Measurements from ENCODE around the gene SHLD1. TPM values are rescaled to one million over a fixed set of nuclear protein-coding genes. Genes with fewer than 3 reads are reported as not detected.

The SHLD1 gene
- total and polyA plus RNA-seq, 12 donors: 3.2 to 8.5 (median 4.8) TPM

DNA sequence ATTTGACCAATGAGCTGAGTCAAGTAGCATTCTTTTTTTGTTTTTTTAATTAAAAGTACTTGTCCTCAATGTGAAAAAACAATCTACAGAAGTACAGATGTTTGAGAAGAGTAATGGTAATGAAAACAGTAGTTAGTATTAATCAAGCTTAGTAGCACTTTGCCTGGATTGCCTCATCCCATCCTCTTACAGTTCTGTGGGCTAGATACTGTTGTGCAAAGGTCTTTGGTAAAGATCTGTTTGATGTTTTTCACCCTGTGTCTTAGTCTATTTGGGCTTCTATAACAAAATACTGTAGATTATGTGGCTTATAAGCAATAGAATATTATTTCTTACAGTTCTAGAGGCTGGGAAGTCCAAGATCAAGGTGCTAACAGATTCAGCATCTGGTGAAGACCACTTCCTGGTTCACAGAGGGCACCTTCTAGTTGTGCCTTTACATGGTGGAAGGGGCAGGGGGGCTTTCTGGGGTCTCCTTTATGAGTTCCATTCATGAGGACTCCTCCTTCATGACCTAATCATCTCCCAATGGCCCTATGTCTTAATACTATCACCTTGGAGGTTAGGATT, 84.3 kb downstream of the SHLD1 start:
- peaks cover 0 to 5% (median 0%) of the 10 kb centered on the region in 11 donors for H3K9me3 ChIP-seq
- TF ChIP-seq, protein P1, sequence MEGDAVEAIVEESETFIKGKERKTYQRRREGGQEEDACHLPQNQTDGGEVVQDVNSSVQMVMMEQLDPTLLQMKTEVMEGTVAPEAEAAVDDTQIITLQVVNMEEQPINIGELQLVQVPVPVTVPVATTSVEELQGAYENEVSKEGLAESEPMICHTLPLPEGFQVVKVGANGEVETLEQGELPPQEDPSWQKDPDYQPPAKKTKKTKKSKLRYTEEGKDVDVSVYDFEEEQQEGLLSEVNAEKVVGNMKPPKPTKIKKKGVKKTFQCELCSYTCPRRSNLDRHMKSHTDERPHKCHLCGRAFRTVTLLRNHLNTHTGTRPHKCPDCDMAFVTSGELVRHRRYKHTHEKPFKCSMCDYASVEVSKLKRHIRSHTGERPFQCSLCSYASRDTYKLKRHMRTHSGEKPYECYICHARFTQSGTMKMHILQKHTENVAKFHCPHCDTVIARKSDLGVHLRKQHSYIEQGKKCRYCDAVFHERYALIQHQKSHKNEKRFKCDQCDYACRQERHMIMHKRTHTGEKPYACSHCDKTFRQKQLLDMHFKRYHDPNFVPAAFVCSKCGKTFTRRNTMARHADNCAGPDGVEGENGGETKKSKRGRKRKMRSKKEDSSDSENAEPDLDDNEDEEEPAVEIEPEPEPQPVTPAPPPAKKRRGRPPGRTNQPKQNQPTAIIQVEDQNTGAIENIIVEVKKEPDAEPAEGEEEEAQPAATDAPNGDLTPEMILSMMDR (IDR thresholded peaks at IDR 0.05): no peak
- no peak for DNase-seq
- intact Hi-C loops (cut with DNase I): loop anchor here in 1 of 10 donors (10.0 kb wide), 1 partner anchor 50 kb away; no protein-coding TSS in a partner anchor
- H3K4me1 ChIP-seq: peaks cover 10 to 45% (median 18%) of the 10 kb centered on the region in 9 donors
- H3K27me3 ChIP-seq: no peaks in the 10 kb centered on the region
- no peak overlapping the region for H3K4me3 ChIP-seq
- H3K36me3 ChIP-seq: no peaks in the 10 kb centered on the region
- peak overlapping the region in 8 of 10 donors; percentile 65 to 86 (median 74) for H3K27ac ChIP-seq
- ATAC-seq: no peak

DNA sequence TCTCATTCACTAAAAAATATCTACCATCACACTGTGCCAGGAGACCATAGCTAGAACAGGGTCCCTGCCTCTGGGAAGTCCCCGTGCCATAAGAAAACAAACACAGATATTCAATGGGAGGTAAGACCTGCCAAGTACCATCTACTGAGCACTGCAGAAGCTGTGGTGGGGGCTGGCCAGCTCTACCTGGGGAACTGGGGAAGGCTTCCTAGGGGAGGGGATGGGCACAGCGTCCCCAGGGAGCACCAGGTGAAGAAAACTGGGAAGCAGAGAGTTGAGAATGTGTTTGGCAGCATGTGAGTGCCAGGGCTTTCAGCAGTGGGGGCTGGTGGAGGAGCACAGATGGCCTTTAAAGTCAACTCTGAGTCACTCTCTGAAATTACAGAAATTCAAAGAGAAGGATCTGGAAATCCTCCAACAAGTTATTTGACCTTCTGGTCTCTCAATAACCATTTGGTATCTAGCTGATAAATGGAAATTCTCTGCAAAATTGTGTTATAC, 85.2 kb downstream of the SHLD1 start:
- H3K4me1 ChIP-seq: peaks cover 10 to 45% (median 18%) of the 10 kb centered on the region in 9 donors
- intact Hi-C loops (cut with DNase I): loop anchor here in 1 of 10 donors (10.0 kb wide), 1 partner anchor 49 kb away; no protein-coding TSS in a partner anchor
- H3K27me3 ChIP-seq: no peaks in the 10 kb centered on the region
- ATAC-seq (peak in 6 of 8 donors; percentile 39 to 81 (median 64)), DNase-seq (peak; percentile 21 to 33)
- no peaks in the 10 kb centered on the region for H3K36me3 ChIP-seq
- TF ChIP-seq, protein P1 (IDR thresholded peaks at IDR 0.05): no peak
- WGBS, 2 donors: 56 to 86% methylated on average over 2 of the region's 2 CpGs
- peaks cover 0 to 5% (median 0%) of the 10 kb centered on the region in 11 donors for H3K9me3 ChIP-seq
- peak overlapping the region; percentile 3 to 86 (median 69) for H3K27ac ChIP-seq
- H3K4me3 ChIP-seq: no peak overlapping the region

DNA sequence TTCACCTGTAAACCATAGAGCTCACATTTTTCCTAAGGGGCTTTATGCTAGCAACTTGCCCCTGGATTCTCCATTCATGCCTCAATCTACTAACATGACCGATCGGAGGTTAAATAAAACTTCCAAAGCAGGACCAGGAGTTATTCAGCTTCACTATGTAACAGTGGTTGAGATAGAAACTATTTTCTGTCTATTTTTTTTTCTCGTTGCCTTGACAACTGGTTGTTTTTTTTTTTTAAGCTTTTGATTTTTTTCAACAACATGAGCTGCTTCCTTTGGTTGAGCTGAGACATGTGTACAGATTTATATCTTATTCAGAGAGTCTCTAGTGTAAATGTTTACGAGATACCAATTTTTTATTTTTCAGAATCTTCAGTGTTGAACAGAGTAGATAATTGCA, 85.7 kb downstream of the SHLD1 start:
- Histone ChIP-seq H3K27ac (peak overlapping the region in 9 of 10 donors; percentile 9 to 86 (median 72)), H3K9me3 (peaks cover 0 to 5% (median 0%) of the 10 kb centered on the region in 11 donors), H3K27me3 (no peaks in the 10 kb centered on the region), H3K36me3 (no peaks in the 10 kb centered on the region), H3K4me1 (peaks cover 10 to 45% (median 18%) of the 10 kb centered on the region in 9 donors), H3K4me3 (no peak overlapping the region)
- intact Hi-C loops (cut with DNase I): loop anchor here in 1 of 10 donors (10.0 kb wide), 1 partner anchor 49 kb away; no protein-coding TSS in a partner anchor
- ATAC-seq: peak in 2 of 8 donors; percentile 15 to 30
- TF ChIP-seq, protein P1 (IDR thresholded peaks at IDR 0.05): no peak
- WGBS, 2 donors: 53 to 66% methylated on average over 4 of the region's 4 CpGs
- no peak for DNase-seq

DNA sequence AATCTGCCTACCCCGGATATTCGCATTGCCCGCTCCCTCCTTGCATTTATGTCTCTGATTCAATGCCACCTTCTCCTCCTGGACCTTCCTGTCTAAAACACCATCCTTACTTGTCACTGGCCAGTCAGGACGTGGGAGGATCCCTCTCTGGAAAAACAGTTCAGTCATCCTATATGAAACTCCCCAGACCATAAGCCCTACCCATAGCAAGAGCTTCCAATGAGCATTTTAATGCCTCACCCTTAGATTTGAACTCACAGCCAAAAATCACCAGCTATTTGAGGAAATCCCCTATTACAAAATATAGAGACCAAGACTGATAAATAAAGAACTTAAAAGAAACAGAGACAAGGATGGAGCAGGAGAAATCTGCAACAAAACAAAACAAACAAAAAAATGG, 86.4 kb downstream of the SHLD1 start:
- peak overlapping the region in 7 of 10 donors; percentile 9 to 86 (median 72) for H3K27ac ChIP-seq
- intact Hi-C loops (cut with DNase I): loop anchor here in 1 of 10 donors (10.0 kb wide), 1 partner anchor 48 kb away; no protein-coding TSS in a partner anchor
- 75 to 87% methylated on average over 4 of the region's 4 CpGs for WGBS, 2 donors

More for the DNA sequence above, 86.4 kb downstream of the SHLD1 start:
- ATAC-seq (no peak), DNase-seq (no peak)
- TF ChIP-seq, protein P1 (IDR thresholded peaks at IDR 0.05): no peak
- Histone ChIP-seq H3K27me3 (no peaks in the 10 kb centered on the region), H3K4me3 (no peak overlapping the region), H3K9me3 (peaks cover 0 to 5% (median 0%) of the 10 kb centered on the region in 11 donors), H3K4me1 (peaks cover 10 to 45% (median 18%) of the 10 kb centered on the region in 9 donors), H3K36me3 (no peaks in the 10 kb centered on the region)
